Measurements from ENCODE around the gene PTPN9.
"Not testable (repeated sequence)": the region's sequence is repeated elsewhere in the genome, so short reads cannot be mapped to it uniquely, and the experiment has no call there.

The PTPN9 gene

GRCh38 chr15:75565062-75565970 lies 13.8 kb downstream of the PTPN9 start:
- Histone ChIP-seq H3K27ac (no peak overlapping the region), H3K36me3 (no peaks in the 10 kb centered on the region), H3K27me3 (no peaks in the 10 kb centered on the region), H3K4me3 (ENCODE audit: low read depth in 1 of 2, low read length in 1 of 2) (no peak overlapping the region), H3K4me1 (ENCODE audit: control insufficient read depth in 1 of 2, insufficient read depth in 1 of 2, low read depth in 1 of 2, low read length in 1 of 2) (no peaks in the 10 kb centered on the region), H3K9me3 (no peaks in the 10 kb centered on the region)
- TF ChIP-seq CTCF (IDR thresholded peaks at IDR 0.05): no peak

DNA sequence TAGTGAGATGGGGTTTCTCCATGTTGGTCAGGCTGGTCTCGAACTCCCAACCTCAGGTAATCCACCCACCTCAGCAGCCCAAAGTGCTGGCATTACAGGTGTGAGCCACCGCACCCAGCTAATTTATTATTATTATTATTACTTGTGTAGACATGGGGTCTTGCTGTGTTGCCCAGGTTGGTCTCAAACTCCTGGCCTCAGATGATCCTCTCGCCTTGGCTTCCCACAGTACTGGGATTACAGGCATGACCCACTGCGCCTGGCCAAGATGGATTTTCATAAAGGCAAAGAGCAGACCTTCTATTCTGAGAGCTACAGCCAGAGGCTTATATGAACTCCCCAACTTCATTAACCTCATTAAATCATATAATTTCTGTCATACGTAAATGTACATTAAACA lies 17.2 kb downstream of the PTPN9 start:
- Histone ChIP-seq H3K27me3 (no peaks in the 10 kb centered on the region), H3K27ac (no peak overlapping the region), H3K4me1 (ENCODE audit: control insufficient read depth in 1 of 2, insufficient read depth in 1 of 2, low read depth in 1 of 2, low read length in 1 of 2) (no peaks in the 10 kb centered on the region), H3K36me3 (no peaks in the 10 kb centered on the region), H3K9me3 (no peaks in the 10 kb centered on the region), H3K4me3 (ENCODE audit: low read depth in 1 of 2, low read length in 1 of 2) (no peak overlapping the region)
- no peak for TF ChIP-seq CTCF (IDR thresholded peaks at IDR 0.05)

DNA sequence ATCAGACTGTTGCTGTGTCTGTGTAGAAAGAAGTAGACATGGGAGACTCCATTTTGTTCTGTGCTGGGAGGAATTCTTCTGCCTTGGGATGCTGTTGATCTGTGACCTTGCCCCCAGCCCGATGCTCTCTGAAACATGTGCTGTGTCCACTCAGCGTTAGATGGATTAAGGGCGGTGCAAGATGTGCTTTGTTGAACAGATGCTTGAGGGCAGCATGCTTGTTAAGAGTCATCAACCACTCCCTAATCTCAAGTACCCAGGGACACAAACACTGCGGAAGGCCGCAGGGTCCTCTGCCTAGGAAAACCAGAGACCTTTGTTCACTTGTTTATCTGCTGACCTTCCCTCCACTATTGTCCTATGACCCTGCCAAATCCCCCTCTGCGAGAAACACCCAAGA lies 19.8 kb downstream of the PTPN9 start:
- not testable (repeated sequence) for H3K9me3 ChIP-seq; H3K4me1 ChIP-seq (ENCODE audit: control insufficient read depth in 1 of 2, insufficient read depth in 1 of 2, low read depth in 1 of 2, low read length in 1 of 2); H3K27me3 ChIP-seq; H3K4me3 ChIP-seq (ENCODE audit: low read depth in 1 of 2, low read length in 1 of 2); H3K27ac ChIP-seq; H3K36me3 ChIP-seq

GRCh38 chr15:75558955-75559354 lies 20.2 kb downstream of the PTPN9 start:
- H3K9me3 ChIP-seq; H3K27me3 ChIP-seq; H3K4me3 ChIP-seq (ENCODE audit: low read depth in 1 of 2, low read length in 1 of 2); H3K27ac ChIP-seq; H3K4me1 ChIP-seq (ENCODE audit: control insufficient read depth in 1 of 2, insufficient read depth in 1 of 2, low read depth in 1 of 2, low read length in 1 of 2); H3K36me3 ChIP-seq: not testable (repeated sequence)

GRCh38 chr15:75554717-75555116 lies 24.4 kb downstream of the PTPN9 start:
- H3K4me1 ChIP-seq (ENCODE audit: control insufficient read depth in 1 of 2, insufficient read depth in 1 of 2, low read depth in 1 of 2, low read length in 1 of 2): peaks cover 14 to 23% of the 10 kb centered on the region in 2 experiments
- H3K4me3 ChIP-seq (ENCODE audit: low read depth in 1 of 2, low read length in 1 of 2): no peak overlapping the region
- no peak overlapping the region for H3K27ac ChIP-seq
- TF ChIP-seq CTCF (IDR thresholded peaks at IDR 0.05): no peak
- H3K27me3 ChIP-seq: no peaks in the 10 kb centered on the region
- H3K36me3 ChIP-seq: no peaks in the 10 kb centered on the region
- no peaks in the 10 kb centered on the region for H3K9me3 ChIP-seq

DNA sequence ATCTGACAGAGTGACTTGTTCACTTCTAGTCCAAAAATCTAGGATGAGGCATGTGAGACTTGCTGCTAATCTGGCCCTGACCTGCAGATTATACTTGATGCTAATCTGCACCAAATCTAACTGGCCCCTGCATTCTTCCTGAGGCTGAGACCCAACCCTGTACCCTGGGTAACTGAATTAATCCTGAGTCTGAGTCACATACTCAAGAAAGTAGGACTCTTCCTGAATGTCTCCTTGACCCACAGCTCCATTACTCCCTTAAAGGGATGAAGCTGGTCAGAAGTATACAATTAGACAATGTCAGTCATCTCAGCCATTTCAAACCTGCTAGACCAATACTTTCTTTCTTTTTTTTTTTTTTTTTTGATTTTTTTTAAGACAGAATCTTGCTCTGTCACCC lies 25.5 kb downstream of the PTPN9 start:
- peaks cover 14 to 23% of the 10 kb centered on the region in 2 experiments for H3K4me1 ChIP-seq (ENCODE audit: control insufficient read depth in 1 of 2, insufficient read depth in 1 of 2, low read depth in 1 of 2, low read length in 1 of 2)
- H3K4me3 ChIP-seq (ENCODE audit: low read depth in 1 of 2, low read length in 1 of 2): no peak overlapping the region
- no peaks in the 10 kb centered on the region for H3K27me3 ChIP-seq
- TF ChIP-seq CTCF (IDR thresholded peaks at IDR 0.05): no peak
- H3K9me3 ChIP-seq: no peaks in the 10 kb centered on the region
- H3K36me3 ChIP-seq: no peaks in the 10 kb centered on the region
- no peak overlapping the region for H3K27ac ChIP-seq
